Activated CD8-positive, alpha-beta memory T cell treated with anti-CD3 and anti-CD28 coated beads, Interleukin-2, amount 50 U/mL, for 1 hour (primary cell): Measurements from ENCODE around the gene CARMIL1.

Source experiments
- DNase-seq: peaks from one replicate; pipeline ENCODE4 v3.0.0-alpha.2; 2020; ENCODE audit errors: extremely low read depth

The CARMIL1 gene

DNA sequence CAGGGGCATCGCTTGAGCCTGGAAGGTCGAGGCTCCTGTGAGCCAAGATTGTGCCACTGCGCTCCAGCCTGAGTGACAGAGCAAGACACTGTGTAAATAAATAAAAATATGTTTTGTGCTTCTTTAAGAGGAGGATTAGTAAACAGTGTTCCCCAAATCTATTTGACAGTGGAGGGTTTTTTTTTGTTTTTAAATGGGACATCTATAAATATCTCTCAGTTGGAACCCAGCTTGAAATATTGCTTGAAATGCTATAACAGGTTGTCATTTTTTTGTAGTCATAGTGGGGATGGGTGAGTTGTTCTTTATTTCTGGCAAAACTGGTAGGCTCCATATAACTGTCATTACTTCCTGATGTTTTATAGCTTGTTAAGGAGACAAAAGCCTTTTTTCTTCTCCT, 54.3 kb downstream of the CARMIL1 start:
- no peak for DNase-seq

DNA sequence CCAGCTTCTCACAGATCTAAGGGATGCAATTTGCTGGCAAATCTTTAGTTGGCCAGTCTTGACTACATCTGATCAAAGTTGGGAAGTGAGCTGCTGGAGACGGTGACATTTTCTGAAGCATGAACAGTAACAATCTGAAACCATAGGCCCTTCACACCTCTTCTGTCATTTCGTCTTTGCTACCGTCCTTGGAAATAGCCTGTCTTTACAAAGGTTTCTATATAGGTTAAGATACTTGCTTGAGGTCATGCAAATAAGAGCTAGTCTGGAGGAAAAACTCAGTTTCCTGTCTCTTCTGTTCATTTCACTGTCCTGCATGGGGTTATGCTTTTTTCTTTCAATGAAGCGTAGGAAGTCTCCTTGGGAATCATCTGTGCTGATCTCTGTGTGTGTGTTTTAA, 55.6 kb downstream of the CARMIL1 start:
- no peak for DNase-seq

DNA sequence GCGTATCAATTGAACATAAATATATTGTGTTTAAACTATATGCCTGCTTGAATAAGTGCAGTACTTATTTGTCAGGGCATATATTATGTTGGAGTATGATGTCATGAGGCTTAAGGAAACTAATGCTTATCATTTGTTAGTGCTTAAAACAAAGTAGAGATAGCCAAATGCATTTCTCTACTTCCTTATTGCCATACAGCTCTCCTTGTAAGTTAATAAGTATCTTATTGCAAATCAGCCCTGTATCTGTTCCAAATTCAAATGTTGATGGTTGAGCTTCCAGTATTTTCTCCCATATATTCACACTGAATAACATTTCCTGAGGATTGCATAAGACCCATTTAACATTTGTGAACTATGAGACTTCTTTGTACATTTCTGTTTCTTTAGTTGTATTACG, 57.8 kb downstream of the CARMIL1 start:
- no peak for DNase-seq

DNA sequence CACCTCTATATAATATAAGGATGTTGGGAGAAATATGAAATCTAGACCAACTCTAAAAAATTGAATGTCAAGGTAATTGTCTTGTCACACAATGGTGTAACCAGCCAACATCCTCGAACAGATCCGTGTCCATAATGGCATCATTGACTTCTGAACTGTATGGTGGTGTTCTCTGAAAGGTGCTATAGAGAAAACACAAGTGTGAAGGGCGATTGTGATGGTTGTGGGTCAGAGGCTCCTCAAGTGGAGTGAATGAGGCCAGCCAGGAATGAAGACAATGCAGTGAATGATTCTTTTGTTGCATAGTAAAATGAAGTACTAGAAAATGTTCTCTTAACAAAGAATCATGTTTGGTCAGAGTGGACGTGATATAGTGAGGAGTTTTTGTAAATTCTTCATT, 58.3 kb downstream of the CARMIL1 start:
- DNase-seq: no peak

DNA sequence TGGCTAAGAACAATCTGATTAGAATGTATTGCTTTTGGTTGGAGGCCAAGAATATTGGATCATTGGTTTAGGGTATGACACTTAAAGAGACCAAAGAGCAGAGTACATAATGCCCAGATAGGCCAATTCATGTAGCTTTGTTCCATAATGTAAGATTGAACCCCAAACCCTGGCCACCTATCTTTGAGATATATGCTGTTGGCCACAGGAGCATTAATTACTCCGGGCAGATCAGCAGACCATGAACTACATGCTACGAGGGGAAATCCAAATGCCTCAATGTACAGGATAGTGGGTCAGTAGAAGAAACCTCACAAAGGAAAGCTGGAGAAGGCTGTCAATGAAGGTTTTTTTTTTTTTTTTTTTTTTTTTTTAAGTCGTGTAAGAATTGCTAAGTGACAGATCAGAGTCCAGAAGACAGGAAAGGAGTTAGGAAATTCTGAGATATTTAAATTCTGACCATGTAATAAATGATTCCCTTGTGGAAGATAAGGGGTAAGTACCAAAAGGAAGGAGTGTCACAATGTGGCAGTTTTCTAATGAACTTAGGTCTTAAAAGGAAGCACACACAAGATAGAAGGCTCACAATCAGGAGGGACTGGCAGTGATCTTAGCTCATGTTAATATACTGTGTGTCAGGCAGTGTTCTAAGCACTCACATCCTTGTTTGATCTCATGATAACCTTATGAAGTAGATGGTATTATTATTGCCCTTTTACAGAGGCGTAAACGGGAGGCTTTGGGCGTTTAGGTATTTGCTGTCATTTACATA, 61.4 kb downstream of the CARMIL1 start:
- DNase-seq: no peak

DNA sequence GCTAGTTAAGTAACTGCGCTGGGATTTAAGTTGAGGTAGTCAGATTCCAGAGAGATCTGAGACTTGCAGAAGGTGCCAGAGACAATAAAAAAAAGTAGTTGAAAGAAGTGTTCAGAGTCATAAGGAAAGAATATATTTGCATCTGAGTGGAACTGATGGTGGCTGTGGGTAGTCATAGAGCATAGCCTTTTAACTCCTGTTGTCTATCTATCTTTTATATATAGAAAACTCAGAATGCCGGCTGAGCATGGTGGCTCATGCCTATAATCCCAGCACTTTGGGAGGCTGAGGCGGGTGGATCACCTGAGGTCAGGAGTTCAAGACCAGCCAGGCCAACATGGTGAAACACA, 62.0 kb downstream of the CARMIL1 start:
- DNase-seq: no peak

DNA sequence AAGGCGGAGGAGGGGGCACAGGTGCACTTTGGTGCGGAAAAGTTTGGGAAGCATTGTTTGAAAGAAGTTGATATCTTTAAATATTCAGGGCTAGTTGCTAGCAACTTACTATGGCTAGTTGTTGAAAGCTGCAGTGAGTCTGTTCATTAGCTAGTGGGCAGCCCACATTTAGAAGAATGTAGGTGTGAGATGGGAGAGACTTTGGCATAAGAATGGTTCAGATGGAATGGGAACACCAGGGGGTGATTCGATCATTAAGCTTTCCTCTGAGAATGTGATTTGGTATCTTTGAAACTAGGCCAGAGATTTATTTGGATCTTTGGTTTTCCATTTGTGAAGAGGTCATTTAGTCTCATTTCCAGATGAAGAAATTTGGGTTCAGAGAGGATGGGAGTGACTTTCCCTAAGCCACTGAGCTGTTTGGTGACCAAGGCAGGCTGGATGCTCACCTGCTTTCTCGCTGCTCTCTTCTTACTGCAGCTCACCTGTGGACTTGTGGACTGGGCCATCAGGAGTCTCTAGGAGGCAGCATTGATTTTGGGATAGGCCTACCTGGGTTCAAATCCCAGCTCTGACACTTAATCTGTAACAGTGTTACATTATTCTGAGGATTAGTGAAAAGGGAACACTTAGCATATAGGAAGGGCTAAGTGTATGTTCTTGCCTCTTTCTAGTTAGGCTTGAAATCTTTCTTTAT, 62.9 kb downstream of the CARMIL1 start:
- DNase-seq: no peak

DNA sequence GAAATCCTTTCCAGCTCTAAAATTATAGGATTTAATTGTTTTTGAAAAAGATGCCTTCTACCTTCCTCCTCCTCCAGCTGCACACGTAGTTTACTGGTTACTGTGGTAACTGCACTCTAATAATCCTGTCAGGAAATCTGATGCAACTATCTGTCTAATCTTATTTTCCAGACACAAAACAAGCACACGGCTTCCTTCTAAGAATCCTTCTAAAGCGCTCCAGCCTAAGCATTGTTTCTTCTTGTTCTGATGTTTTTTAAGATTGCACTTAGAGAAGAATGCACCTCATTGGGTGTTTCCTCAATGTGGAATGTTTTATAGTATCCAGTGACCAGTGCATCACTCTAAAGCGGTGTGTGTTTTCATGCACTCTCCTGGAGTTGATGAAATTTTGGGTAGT, 63.6 kb downstream of the CARMIL1 start:
- DNase-seq: no peak

DNA sequence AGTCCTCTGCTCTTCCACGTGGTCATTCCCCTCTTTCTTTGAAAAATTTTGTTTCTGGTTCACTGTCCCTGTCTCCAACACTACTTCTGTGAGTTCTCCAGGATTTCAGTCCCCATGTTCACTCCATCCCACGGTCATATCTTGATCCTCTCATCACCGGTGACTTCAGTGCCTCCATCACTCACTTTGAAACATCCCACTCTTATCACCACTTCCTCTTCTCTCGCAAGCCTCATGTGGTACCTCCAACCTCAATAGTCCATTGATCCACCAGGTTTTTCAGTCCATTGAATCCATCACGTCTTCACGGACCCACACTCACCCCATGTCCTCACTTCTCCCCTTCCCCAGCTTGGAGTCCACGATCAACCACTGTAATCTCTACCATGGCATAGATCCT, 64.8 kb downstream of the CARMIL1 start:
- no peak for DNase-seq

DNA sequence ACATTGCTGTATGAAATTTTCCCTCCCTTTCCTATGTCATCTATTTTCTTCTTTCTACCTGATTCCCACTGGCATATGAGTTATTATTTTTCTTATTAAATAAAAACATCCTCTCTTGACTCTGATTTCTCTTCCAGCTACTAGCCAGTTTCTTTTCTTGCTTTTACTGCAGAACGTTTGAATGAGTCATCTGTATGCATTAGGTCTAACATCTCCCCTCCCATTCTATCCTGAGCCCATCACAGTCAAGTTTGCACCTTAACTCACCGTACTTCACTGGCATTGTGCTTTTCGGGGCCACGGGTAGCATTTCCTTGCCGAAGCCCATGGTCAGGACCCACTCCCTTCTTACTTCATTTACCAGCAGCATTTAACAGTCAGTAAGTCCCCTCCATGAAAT, 65.7 kb downstream of the CARMIL1 start:
- no peak for DNase-seq

DNA sequence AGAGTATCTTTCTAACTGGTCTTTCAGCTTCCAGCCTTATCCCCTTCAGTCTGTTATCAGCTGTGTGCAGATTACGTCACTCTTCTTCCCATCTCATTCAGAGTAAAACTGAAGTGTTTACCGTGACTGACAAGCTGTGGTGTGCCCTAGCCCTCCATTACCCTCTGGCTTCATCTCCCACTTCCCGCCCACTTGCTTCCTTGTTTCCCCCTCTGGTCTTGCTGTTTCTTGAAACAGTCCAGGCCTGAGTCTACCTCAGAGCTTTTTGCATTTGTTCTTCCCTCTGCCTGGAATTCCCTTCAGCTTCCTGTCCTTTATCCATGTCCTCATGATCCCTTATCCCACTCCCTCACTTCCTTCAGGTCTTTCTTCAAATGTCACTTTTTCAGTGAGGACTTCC, 66.9 kb downstream of the CARMIL1 start:
- DNase-seq: no peak

DNA sequence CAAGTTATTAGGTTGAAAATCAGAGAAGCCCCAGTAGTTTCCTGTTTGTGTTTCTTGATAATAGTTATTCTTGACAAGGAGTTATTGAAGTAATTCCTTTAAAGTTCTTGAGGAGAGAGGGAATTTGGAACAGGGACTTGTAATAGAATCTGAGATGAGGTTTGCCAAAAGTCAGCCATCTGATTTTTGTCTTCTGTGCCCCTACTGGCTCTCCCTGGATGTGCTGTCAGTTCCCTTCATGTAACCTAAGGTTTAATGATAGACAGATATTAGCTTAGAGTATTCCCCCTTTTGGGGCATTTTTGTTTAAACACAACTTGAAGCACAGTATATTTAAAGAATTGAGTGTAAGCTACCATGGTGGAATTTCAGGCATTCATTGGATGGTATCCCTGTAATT, 71.4 kb downstream of the CARMIL1 start:
- no peak for DNase-seq

DNA sequence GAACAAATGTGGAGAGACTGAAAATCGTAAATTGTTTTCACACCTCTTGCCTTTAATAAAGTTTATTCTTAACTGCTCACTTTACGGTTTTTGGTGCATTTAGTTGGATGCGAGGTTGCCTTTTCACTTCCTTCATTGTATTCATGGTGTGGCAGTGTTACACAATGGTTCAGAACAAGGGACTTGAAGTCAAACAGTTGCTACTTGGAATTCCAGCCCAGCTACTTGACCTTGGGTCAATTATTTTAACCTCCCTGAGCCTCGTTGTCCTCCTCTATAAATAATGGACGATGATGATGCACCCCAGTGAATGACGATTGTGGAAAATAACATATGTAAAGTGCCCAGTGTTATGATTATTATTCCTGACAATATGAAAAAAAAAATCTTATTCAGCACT, 72.3 kb downstream of the CARMIL1 start:
- DNase-seq: no peak

DNA sequence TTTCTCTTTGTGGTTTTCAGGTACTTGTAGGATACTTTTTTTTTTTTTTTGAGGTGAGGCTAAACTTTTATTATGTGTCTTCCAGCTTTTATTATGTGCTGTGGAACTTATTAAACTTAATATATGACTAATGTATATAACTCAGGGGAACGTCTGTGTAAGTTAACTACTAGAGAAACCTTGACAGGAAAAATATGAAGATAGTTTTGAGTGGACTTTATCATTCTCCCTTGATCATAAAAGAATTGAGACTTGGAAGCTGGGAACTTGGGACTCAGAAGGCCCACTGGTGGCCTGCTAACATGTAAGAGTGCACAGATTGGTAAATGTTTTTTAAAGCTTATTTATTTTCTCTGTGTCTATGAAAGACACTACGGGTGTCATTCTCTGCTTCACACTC, 73.1 kb downstream of the CARMIL1 start:
- DNase-seq: no peak

DNA sequence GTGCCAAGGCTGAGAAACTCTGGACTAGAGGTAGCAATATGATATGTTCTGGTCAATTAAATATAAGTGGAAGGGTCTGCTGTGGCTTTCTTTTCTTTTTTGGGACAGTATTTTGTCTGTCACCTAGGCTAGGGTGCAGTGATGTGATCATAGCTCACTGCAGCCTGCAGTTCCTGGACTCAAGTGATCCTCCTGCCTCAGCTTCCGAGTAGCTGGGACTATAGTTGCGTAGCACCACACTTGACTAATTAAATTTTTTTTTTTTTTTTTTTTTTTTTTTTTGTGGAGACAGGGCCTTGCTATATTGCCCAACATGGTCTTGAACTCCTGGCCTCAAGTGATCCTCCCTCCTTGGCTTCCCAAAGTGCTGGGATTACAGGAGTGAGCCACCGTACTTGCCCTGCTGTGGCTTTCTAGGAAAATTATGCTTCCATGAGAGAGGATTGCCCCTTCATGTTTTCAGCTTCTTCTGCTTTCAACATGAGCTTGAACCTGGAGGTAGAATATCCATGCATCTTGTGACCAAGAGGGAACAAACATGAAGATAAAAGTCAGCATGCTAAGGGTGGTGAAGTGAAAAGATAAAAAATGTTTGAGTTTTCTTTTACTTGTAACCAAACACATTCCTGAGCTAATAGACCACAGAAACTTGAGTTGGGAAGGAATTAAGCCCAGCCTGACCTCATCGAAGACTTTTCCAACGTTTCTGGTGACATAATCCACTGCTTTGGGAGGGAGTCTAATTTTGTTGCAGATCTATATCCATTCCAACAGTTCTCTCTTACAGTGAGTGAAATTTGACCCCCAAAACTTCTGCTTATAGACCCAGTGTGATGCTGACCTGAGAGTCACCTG, 75.1 kb downstream of the CARMIL1 start:
- DNase-seq: no peak

DNA sequence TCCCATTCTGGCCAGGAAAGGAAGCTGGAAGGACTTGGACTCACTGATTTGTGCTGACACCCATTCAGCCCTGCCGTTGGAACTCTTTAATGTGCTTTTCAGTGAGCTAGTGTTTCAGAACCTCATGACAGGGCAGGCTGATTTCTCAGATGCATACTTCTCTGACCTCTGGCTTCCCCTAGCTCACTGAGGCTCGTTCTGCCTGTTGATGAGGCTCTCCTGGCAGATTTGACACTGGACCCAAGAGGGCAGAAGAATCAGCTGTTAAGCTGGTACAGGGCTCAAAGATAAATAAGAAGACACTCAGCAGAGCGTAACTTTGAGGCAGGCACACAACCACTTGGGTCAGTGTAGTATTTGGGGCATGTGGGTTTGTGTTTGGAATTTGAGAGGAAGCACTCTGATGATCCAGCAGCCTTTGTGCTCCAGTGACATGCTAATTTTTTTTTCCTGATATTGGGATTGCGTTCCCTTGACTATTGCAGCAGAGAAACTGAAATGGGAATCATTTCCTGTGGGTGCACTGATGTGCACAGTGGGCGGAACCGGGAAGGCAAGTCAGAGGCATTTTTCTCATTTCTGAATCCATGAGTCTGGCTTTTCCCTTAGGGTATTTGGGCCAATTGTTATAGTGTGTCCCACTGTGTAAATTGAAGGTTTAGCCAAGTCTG, 80.2 kb downstream of the CARMIL1 start:
- DNase-seq: no peak

DNA sequence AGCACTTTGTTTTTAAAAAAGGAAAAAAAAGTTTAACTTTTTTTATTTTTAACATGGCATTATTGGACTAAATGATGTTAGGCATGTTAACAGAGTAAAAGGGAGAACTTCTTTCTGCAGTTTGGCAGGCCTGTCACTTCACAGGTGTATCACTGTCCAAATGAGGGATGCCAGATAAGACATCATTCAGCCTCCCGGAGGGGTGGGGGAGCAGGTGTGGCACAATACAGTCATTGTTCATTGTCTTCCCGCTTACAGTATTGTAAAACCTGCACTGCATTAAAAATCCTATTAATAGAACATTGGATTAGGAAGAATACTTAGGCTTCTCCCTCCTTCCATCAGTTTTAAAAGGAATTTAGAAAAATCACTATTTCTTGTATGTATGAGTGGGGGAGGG, 80.7 kb downstream of the CARMIL1 start:
- no peak for DNase-seq

DNA sequence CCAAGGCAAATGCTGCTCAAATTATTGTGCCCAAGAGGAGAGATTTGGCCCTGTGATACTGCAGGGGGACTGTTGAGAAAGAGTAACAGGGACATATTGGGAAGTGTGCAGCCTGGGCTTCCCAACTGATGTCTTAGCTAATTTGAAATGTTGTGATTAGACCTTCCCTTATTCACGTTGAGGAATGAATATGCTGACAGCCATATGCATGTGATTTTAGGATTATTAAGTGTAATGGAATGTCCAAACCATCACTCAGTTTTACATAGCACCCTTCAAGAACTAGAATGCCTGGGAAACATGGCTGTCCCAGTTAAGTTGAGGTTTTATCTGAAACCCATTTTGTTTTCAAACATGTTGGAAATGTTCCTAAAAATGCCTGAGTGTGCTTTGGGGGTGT, 81.4 kb downstream of the CARMIL1 start:
- DNase-seq: no peak

DNA sequence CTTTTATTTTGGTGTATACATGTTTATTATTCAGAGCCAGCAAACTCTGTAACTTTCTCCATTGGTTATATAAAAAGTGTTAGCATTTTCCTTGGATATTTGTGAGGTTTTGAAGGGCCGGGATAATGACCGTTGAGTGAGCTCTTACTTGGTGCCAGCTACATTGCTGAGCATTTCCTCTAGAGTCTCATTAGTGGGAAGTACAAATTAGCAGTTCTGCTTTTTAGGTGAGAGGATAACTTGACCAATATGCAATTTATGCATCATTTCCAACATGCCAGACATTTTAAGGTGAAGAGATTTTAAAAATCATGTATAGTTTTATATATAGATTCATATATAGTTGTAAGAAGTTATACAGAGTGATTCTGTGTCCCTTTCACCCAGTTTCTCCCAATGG, 84.3 kb downstream of the CARMIL1 start:
- DNase-seq: no peak

DNA sequence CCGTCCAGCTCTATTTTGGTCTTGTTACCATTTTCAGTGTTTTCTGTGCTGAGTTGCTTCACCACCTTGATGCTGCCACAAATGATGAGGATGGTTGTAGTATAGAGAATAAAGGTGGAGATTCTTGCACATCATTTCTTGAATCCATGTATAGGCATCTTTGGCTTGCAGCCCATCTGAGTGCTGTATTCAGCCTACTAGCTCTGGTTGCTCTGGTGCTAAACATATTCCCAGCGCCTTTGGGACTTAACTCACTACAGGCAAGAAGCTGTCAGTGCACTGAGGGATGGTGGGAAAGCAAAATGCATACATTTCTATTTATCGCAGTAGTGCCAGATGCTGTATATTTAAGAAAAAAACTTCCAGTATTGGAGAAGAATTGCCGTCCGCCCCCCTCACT, 86.0 kb downstream of the CARMIL1 start:
- no peak for DNase-seq

DNA sequence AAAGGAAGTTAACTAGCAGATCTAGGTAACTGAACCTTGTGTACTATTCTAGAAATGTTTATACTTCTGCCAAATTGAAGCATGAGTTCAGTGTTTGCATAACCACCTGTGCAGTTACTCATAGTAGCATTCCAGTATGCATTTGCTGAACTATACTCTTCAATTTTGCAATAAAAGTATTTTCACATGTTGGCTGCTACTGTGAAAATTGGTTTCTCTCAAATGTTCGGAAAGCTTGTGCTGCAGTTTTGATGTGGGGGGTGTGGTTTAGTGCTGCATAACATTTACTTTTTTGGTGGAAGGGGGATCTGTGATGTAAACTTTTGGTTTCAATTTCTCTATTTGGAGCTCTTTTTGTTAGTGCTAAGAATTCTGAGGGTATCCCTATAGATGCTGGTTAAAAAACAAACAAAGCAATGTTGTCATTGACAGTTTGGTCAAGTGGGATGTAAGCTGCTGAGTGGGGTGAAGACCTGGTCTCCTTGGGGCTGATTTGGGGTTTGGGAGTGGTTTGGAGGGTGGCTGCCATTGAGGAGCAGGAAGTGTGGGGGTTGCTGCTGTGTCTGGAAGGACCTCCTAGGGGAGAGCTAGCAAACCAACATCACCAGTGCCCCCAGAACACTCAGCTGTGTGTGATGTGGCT, 87.8 kb downstream of the CARMIL1 start:
- DNase-seq: peak; percentile 11

DNA sequence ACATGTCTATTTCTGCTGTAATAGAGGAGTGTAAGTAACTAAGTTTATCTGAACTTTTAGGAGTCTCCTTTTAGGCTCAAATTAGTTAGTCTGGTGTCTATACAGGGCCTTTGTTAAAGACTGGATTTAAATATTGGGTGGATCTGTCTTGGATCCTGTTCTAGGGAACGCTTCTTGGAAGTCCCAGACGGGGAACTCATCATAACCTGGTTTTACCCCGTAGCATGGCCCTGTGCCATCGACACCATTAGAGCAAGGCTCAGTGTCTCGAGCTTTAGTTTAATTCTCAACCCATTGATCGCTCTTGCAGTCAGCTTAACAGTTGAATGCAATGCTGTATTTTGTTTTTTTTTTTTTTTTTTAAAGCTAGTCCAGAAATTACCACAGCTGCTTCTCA, 89.9 kb downstream of the CARMIL1 start:
- no peak for DNase-seq
